Measurements from ENCODE around the gene MRPS23. TPM values are rescaled to one million over a fixed set of nuclear protein-coding genes. Genes with fewer than 3 reads are reported as not detected.
A peak's percentile ranks its signal among the peaks of the same experiment; 100 is the strongest.

The MRPS23 gene
- total and polyA plus RNA-seq, 2 of the 13 experiments (the other 11 are each of a cell fraction or from before 2014, with no cell fraction given) = 63.2 to 181 TPM

DNA sequence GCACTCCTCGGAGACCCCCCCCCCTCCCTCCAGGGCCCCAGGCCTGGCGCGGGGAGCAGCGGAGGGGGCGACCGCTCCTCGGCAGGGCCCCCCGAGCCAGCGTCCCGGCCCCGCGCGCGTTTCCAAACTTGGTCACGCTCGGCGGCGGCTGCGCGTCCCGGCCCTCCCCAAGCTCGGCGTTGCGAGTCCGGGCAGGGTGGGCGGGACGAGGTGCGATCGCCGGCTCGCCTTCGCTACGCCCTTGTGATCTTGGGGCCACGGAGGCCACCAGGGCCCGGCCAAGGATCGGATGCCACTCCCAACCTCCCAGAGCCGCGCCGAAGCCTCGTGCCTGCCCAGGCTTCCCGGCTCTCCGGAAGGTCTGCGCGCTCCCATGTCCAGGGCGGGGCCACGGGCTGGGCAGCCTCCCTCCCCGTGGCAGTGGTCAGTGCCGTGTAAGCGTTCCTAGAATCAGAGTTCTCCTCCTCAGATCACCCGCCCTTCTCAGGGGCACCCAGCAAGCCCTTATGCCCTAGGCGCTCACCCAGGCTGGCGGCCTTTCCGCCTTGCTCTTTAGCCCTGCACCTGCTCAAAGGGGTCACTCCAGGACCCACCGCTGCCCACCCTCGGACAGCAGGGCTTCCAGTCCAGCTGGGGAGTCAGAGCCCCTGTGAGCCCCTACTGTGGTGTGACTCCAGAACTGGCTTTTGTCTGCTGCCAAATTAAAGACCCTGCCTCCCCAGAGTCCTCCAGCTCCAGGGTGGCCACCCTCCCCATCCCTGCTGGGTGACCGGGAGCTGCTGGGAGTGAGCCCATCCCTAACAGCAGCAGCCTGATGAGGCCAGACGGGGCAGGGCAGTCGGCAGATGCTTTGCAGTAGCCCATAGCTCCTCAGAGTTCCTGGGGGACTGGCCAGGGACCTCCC, 12.2 kb upstream of the MRPS23 start (continued):
- peak; percentile 90 for TF ChIP-seq TP53 (CRISPR knock-in tag; conservative IDR thresholded peaks at IDR 0.05)
- TF ChIP-seq CREB3 (CRISPR knock-in tag; IDR thresholded peaks at IDR 0.05) = peak; percentile 96; the same call in 1 of the 2 replicates
- TF ChIP-seq SP4 (CRISPR knock-in tag; IDR thresholded peaks at IDR 0.05) = no peak; the same call in 1 of the 2 replicates
- TF ChIP-seq, protein P1, sequence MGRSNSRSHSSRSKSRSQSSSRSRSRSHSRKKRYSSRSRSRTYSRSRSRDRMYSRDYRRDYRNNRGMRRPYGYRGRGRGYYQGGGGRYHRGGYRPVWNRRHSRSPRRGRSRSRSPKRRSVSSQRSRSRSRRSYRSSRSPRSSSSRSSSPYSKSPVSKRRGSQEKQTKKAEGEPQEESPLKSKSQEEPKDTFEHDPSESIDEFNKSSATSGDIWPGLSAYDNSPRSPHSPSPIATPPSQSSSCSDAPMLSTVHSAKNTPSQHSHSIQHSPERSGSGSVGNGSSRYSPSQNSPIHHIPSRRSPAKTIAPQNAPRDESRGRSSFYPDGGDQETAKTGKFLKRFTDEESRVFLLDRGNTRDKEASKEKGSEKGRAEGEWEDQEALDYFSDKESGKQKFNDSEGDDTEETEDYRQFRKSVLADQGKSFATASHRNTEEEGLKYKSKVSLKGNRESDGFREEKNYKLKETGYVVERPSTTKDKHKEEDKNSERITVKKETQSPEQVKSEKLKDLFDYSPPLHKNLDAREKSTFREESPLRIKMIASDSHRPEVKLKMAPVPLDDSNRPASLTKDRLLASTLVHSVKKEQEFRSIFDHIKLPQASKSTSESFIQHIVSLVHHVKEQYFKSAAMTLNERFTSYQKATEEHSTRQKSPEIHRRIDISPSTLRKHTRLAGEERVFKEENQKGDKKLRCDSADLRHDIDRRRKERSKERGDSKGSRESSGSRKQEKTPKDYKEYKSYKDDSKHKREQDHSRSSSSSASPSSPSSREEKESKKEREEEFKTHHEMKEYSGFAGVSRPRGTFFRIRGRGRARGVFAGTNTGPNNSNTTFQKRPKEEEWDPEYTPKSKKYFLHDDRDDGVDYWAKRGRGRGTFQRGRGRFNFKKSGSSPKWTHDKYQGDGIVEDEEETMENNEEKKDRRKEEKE (IDR thresholded peaks at IDR 0.05) = no peak
- peak; percentile 45; the same call in 1 of the 2 replicates for TF ChIP-seq JUND (CRISPR knock-in tag; IDR thresholded peaks at IDR 0.05)
- no peak for TF ChIP-seq ZNF501 (CRISPR knock-in tag; IDR thresholded peaks at IDR 0.05)
- peak; percentile 13; the same call in 1 of the 2 replicates for TF ChIP-seq MAFG (CRISPR knock-in tag; IDR thresholded peaks at IDR 0.05)
- peak; percentile 92; the same call in 1 of the 2 replicates for TF ChIP-seq ZFYVE20 (CRISPR knock-in tag; IDR thresholded peaks at IDR 0.05; ENCODE audit: borderline replicate concordance, low read depth)
- no peak for TF ChIP-seq SRF (IDR thresholded peaks at IDR 0.05; ENCODE audit: low read depth, low read length)
- no peak for TF ChIP-seq ZNF569 (CRISPR knock-in tag; IDR thresholded peaks at IDR 0.05; ENCODE audit: borderline replicate concordance)
- peak; percentile 17; the same call in 1 of the 2 replicates for TF ChIP-seq ESRRA (CRISPR knock-in tag; IDR thresholded peaks at IDR 0.05; ENCODE audit: low read depth)
- peak in 1 of 2 experiments; percentile 77; a peak in 2 of 4 replicates for TF ChIP-seq KLF16 (CRISPR knock-in tag; IDR thresholded peaks at IDR 0.05)
- TF ChIP-seq ZNF343 (CRISPR knock-in tag; IDR thresholded peaks at IDR 0.05) = peak; percentile 99
- TF ChIP-seq, protein P2, sequence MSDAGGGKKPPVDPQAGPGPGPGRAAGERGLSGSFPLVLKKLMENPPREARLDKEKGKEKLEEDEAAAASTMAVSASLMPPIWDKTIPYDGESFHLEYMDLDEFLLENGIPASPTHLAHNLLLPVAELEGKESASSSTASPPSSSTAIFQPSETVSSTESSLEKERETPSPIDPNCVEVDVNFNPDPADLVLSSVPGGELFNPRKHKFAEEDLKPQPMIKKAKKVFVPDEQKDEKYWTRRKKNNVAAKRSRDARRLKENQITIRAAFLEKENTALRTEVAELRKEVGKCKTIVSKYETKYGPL (CRISPR knock-in tag; IDR thresholded peaks at IDR 0.05) = peak; percentile 55; the same call in 1 of the 2 replicates
- peak; percentile 74 for TF ChIP-seq ZNF607 (CRISPR knock-in tag; IDR thresholded peaks at IDR 0.05; ENCODE audit: borderline replicate concordance)
- TF ChIP-seq KDM5A (IDR thresholded peaks at IDR 0.05; ENCODE audit: borderline replicate concordance, low read length) = no peak
- TF ChIP-seq NRL (CRISPR knock-in tag; IDR thresholded peaks at IDR 0.05; ENCODE audit: borderline replicate concordance) = no peak; the same call in none of the 2 replicates
- TF ChIP-seq HNF4G (IDR thresholded peaks at IDR 0.05; ENCODE audit: borderline replicate concordance, low read depth, low read length) = no peak; the same call in 1 of the 2 replicates
- no peak; the same call in 1 of the 2 replicates for TF ChIP-seq HNF4G (CRISPR knock-in tag; IDR thresholded peaks at IDR 0.05; ENCODE audit: borderline replicate concordance, low read depth)
- TF ChIP-seq HCFC1 (IDR thresholded peaks at IDR 0.05; ENCODE audit: low read depth, low read length) = no peak
- peak; percentile 78; the same call in 1 of the 2 replicates for TF ChIP-seq NFKB2 (CRISPR knock-in tag; IDR thresholded peaks at IDR 0.05; ENCODE audit: borderline replicate concordance)
- peak; percentile 7; the same call in 1 of the 2 replicates for TF ChIP-seq NCOA1 (CRISPR knock-in tag; IDR thresholded peaks at IDR 0.05)
- TF ChIP-seq NCOA2 (CRISPR knock-in tag; IDR thresholded peaks at IDR 0.05) = peak; percentile 51; the same call in 1 of the 2 replicates
- TF ChIP-seq PAWR (CRISPR knock-in tag; IDR thresholded peaks at IDR 0.05; ENCODE audit: borderline replicate concordance) = peak; percentile 81; the same call in 1 of the 2 replicates
- TF ChIP-seq ZNF331 (CRISPR knock-in tag; IDR thresholded peaks at IDR 0.05) = peak; percentile 83
- peak; percentile 26; the same call in 1 of the 2 replicates for TF ChIP-seq TEAD2 (CRISPR knock-in tag; IDR thresholded peaks at IDR 0.05)

All from HepG2 (cell line).